ENCODE results near the gene STH.
"Not testable (repeated sequence)": the region's sequence is repeated elsewhere in the genome, so short reads cannot be mapped to it uniquely, and the experiment has no call there.

STH gene

DNA sequence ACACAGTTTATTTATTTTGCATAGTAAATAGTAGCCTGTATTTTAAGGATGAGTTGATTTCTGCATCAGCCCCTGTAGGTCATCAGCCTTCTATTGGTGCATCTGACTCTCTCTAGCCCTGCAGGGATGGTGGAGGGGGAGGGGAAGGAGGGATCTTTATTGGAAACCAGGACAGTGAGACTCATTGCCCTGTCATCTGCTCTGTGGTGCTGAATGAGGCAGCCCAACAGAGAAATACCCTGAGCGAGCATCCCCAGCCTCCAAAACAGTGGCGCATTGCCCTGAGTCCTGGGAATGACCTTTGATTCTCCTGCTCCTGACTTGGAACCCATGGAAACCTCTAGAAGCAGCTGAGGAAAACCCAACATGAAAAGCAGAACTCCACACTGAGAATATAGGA is 45.5 kb upstream of the STH start:
- ChIA-PET POLR2A (no interaction called here), CTCF (interaction anchor here (1.3 kb wide), 1 partner anchor 24 kb away, joined by 3 read pairs; no protein-coding TSS in a partner anchor)
- no peak for DNase-seq (ENCODE audit: extremely low spot score)
- TF ChIP-seq, protein P1, sequence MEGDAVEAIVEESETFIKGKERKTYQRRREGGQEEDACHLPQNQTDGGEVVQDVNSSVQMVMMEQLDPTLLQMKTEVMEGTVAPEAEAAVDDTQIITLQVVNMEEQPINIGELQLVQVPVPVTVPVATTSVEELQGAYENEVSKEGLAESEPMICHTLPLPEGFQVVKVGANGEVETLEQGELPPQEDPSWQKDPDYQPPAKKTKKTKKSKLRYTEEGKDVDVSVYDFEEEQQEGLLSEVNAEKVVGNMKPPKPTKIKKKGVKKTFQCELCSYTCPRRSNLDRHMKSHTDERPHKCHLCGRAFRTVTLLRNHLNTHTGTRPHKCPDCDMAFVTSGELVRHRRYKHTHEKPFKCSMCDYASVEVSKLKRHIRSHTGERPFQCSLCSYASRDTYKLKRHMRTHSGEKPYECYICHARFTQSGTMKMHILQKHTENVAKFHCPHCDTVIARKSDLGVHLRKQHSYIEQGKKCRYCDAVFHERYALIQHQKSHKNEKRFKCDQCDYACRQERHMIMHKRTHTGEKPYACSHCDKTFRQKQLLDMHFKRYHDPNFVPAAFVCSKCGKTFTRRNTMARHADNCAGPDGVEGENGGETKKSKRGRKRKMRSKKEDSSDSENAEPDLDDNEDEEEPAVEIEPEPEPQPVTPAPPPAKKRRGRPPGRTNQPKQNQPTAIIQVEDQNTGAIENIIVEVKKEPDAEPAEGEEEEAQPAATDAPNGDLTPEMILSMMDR (IDR thresholded peaks at IDR 0.05; ENCODE audit: control extremely low read depth, extremely low read depth, low read depth, missing control alignments), result no peak

DNA sequence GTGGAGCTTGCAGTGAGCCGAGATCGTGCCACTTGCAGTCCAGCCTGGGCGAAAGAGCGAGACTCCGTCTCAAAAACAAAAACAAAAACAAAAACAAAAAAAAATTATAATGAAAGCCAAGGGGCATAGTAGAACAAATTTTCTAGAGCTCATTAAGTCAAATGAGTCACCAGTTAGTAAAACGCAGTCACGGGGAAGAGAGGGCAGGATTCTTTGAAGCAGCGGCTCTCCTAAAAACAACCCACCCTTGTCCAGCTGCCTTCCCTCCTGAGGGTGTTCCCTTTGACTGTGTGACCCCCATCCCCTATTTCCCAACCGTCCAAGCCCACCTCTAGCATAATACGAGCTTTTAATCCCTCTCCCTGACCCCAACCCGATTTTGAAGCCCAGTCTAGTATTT is 44.1 kb upstream of the STH start:
- no peak for DNase-seq (ENCODE audit: extremely low spot score)
- TF ChIP-seq, protein P1 (IDR thresholded peaks at IDR 0.05; ENCODE audit: control extremely low read depth, extremely low read depth, low read depth, missing control alignments), result no peak
- ChIA-PET POLR2A (no interaction called here), CTCF (no interaction called here)

DNA sequence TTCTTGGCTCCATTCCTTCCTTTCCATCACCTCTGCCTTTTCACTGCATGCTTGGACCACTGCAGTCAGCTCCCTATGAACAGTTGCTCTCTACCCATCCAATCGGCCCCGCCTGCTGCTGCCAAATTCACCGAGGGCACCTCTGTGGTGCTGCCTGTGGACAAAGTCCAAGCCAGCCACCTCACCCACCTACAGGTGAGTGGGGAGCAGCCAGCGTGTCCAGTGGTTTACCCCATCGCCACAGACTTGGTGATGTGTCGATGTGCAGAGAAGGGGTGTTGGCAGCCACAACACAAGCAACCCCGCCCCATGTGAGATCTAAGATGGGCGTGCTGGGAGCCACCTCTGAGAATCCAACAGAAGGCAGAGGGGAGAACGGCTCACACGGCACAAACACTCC is 43.7 kb upstream of the STH start:
- DNase-seq (ENCODE audit: extremely low spot score), result no peak
- ChIA-PET POLR2A (no interaction called here), CTCF (no interaction called here)
- TF ChIP-seq, protein P1 (IDR thresholded peaks at IDR 0.05; ENCODE audit: control extremely low read depth, extremely low read depth, low read depth, missing control alignments), result no peak

DNA sequence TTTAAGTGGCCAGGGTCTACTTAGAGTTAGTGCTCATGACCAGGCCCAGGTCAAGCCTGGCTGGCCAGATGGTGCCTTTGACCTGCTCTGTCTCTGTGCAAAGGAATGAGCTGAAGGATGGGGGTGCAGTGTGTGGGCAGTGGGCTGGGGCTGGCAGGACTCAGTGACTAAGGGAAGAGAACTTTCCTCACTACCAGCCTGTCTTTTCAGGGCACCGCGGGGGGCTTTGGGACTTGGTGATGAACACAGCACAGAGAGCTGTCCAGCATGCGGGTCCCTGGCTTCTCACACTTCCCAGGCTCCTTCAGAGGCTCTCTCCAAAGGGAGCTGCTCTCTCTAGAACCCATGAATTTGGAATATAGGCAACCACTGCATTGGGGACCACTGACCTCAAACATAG is 43.0 kb upstream of the STH start:
- POLR2A ChIA-PET, result no interaction called here
- CTCF ChIA-PET, result interaction anchor here (0.7 kb wide), 1 partner anchor 10 kb away, joined by 3 read pairs; no protein-coding TSS in a partner anchor
- DNase-seq (ENCODE audit: extremely low spot score), result no peak
- TF ChIP-seq, protein P1 (IDR thresholded peaks at IDR 0.05; ENCODE audit: control extremely low read depth, extremely low read depth, low read depth, missing control alignments), result no peak

DNA sequence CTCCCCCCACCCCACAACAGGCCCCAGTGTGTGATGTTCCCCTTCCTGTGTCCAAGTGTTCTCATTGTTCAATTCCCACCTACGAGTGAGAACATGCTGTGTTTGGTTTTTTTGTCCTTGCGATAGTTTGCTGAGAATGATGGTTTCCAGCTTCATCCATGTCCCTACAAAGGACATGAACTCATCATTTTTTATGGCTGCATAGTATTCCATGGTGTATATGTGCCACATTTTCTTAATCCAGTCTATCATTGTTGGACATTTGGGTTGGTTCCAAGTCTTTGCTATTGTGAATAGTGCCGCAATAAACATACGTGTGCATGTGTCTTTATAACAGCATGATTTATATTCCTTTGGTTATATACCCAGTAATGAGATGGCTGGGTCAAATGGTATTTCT is 42.3 kb upstream of the STH start:
- DNase-seq (ENCODE audit: extremely low spot score); CTCF ChIA-PET; POLR2A ChIA-PET: not testable (repeated sequence)

DNA sequence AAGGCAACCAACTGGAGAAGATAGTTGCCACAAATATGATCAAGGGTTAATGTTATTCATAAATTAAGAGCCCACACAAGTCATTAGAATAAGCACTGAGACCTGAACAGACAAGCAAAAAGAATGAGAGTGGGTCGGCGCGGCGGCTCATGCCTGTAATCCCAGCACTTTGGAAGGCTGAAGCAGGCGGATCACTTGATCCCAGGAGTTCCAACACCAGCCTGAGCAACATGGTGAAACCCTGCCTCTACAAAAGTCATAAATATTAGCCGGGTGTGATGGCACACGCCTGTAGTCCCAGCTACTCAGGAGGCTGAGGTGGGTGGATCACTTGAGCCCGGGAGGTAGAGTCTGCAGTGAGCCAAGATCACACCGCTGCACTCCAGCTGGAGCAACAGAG is 40.7 kb upstream of the STH start:
- DNase-seq (ENCODE audit: extremely low spot score), result no peak
- TF ChIP-seq, protein P1 (IDR thresholded peaks at IDR 0.05; ENCODE audit: control extremely low read depth, extremely low read depth, low read depth, missing control alignments), result no peak
- POLR2A ChIA-PET, result no interaction called here
- CTCF ChIA-PET, result no interaction called here

DNA sequence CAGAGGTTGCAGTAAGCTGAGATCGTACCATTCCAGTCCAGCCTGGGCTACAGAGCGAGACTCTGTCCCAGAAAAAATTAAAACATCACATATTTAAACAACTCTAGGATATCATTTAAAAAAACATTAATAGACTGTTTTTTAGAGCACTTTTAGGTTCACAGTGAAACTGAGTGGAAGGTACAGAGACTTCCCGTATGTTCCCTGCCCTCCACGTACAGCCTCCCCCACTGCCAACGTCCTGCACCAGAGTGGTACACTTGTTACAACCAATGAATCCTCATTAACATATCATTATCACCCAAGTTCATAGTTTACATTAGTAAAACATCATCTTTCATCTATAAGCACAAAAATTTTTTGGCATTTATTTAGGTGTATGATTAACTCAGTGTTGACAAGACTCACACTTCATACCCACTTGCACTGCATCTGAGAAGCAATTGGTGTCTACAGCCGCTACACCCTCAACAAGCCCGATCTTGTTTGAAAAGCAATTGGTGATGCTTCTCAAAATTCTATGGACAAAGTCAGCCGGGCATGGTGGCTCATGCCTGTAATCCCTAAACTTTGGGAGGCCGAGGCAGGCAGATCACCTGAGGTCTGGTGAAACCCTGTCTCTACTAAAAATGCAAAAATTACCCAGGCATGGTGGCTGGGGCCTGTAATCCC is 39.9 kb upstream of the STH start:
- DNase-seq (ENCODE audit: extremely low spot score), result no peak
- ChIA-PET CTCF (no interaction called here), POLR2A (no interaction called here)
- TF ChIP-seq, protein P1 (IDR thresholded peaks at IDR 0.05; ENCODE audit: control extremely low read depth, extremely low read depth, low read depth, missing control alignments), result no peak
